Endothelial cell (in vitro differentiated cells): ENCODE measurements around the gene CLMN. TPM values are rescaled to one million over a fixed set of nuclear protein-coding genes. Genes with fewer than 3 reads are reported as not detected.

ENCODE experiments used
- DNase-seq: peaks from one replicate; pipeline ENCODE4 v3.0.0; 2021; ENCODE audit warnings: low spot score
- H3K27ac Mint-ChIP-seq: one replicate; pipeline ENCODE4 v1.8.0; 2021; ENCODE audit warnings: mixed read lengths, inconsistent platforms; ENCODE audit not compliant: unreplicated experiment
- H3K27me3 Mint-ChIP-seq: one replicate; pipeline ENCODE4 v1.8.0; 2021; ENCODE audit warnings: mild to moderate bottlenecking, moderate library complexity, mixed read lengths, inconsistent platforms; ENCODE audit not compliant: unreplicated experiment
- H3K36me3 Mint-ChIP-seq: one replicate; pipeline ENCODE4 v1.8.0; 2021; ENCODE audit warnings: mild to moderate bottlenecking, low read depth, mixed read lengths, inconsistent platforms; ENCODE audit not compliant: unreplicated experiment
- H3K4me1 Mint-ChIP-seq: one replicate; pipeline ENCODE4 v1.8.0; 2021; ENCODE audit warnings: mild to moderate bottlenecking, mixed read lengths, inconsistent platforms; ENCODE audit not compliant: unreplicated experiment
- H3K4me3 Mint-ChIP-seq: one replicate; pipeline ENCODE4 v1.8.0; 2021; ENCODE audit warnings: mild to moderate bottlenecking, mixed read lengths, inconsistent platforms; ENCODE audit not compliant: unreplicated experiment
- H3K9me3 Mint-ChIP-seq: one replicate; pipeline ENCODE4 v1.8.0; 2021; ENCODE audit warnings: mixed read lengths, inconsistent platforms; ENCODE audit not compliant: unreplicated experiment
- total RNA-seq: library from RNA; stranded (reverse); fragmentation: NEBNext Ultra II Directional; extraction: Animal tissue kit (Norgen Biotek cat#: 25700); gene quantifications from one replicate; pipeline ENCODE4 v1.2.1, GENCODE V29; 2021; ENCODE audit not compliant: unreplicated experiment
- TF ChIP-seq, protein P1 (sequence below): fragments of 200-600 bp; sonication (generic); IDR thresholded peaks from one replicate; pipeline ENCODE4 v1.5.0; 2021; ENCODE audit warnings: antibody characterized with exemption; ENCODE audit not compliant: unreplicated experiment

CLMN gene
- total RNA-seq, 1 donor from 2014 or later = 0.46 TPM

DNA sequence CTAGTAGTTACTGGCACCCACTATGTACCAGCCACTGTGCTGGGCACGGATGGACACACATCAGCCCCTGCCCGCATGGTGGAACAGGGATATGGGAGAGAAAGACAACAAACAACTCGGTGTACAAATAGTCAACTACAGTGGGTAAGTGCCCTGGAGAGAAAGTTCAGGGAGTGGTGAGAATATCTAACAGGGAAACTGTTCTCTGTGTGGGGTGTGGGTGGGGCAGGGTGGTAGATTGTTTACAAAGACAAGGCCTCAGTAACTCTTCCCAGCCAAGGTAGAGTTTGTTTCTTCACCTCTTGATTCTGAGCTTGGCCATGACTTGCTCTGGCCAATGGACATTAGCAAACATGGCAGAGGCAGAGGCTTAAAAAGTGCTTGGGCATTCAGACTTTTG is 12.9 kb upstream of the CLMN start:
- TF ChIP-seq, protein P1, sequence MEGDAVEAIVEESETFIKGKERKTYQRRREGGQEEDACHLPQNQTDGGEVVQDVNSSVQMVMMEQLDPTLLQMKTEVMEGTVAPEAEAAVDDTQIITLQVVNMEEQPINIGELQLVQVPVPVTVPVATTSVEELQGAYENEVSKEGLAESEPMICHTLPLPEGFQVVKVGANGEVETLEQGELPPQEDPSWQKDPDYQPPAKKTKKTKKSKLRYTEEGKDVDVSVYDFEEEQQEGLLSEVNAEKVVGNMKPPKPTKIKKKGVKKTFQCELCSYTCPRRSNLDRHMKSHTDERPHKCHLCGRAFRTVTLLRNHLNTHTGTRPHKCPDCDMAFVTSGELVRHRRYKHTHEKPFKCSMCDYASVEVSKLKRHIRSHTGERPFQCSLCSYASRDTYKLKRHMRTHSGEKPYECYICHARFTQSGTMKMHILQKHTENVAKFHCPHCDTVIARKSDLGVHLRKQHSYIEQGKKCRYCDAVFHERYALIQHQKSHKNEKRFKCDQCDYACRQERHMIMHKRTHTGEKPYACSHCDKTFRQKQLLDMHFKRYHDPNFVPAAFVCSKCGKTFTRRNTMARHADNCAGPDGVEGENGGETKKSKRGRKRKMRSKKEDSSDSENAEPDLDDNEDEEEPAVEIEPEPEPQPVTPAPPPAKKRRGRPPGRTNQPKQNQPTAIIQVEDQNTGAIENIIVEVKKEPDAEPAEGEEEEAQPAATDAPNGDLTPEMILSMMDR = no peak
- Mint-ChIP-seq H3K4me1 (no peaks in the 10 kb centered on the region), H3K27ac (no peak overlapping the region), H3K27me3 (peaks cover 6% of the 10 kb centered on the region), H3K36me3 (peaks cover 3% of the 10 kb centered on the region), H3K9me3 (no peaks in the 10 kb centered on the region), H3K4me3 (no peak overlapping the region)
- no peak for DNase-seq

DNA sequence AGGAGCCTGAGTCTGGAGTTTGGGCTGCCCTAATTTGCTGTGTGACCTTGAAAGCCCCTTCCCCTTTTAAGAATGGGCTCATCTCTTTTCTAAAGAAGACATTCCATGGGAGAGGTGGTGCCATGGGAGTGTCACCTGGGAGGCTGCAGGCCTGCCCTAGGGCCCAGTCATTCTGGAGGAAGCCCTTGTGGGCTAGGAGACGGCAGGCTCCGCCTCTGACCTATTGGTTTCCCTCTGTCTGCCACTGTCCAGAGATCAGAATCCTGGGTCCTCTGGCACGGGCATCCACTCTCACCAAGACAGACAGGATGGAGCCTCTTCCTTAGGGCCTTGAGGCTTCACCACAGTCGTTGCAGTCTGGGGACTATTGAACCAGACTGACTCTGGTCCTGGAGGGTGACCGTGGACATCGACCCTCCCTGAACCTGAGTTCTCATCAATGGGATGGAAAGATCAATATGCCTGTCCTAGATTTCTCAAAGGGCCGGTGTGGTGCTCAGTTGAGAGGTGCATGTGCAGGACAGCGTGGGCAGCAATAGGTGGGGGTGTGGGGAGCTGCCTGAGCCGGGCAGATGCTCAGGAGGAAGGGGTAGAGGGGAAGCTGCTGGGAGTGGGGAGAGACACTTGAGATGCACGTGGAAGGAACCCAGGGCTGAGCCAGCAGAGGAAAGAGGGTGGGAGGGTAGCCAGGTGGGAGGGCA is 12.2 kb upstream of the CLMN start:
- DNase-seq = no peak
- Mint-ChIP-seq H3K36me3 (peaks cover 3% of the 10 kb centered on the region), H3K4me1 (no peaks in the 10 kb centered on the region), H3K27me3 (peaks cover 6% of the 10 kb centered on the region), H3K27ac (no peak overlapping the region), H3K9me3 (no peaks in the 10 kb centered on the region), H3K4me3 (no peak overlapping the region)
- TF ChIP-seq, protein P1 = no peak

DNA sequence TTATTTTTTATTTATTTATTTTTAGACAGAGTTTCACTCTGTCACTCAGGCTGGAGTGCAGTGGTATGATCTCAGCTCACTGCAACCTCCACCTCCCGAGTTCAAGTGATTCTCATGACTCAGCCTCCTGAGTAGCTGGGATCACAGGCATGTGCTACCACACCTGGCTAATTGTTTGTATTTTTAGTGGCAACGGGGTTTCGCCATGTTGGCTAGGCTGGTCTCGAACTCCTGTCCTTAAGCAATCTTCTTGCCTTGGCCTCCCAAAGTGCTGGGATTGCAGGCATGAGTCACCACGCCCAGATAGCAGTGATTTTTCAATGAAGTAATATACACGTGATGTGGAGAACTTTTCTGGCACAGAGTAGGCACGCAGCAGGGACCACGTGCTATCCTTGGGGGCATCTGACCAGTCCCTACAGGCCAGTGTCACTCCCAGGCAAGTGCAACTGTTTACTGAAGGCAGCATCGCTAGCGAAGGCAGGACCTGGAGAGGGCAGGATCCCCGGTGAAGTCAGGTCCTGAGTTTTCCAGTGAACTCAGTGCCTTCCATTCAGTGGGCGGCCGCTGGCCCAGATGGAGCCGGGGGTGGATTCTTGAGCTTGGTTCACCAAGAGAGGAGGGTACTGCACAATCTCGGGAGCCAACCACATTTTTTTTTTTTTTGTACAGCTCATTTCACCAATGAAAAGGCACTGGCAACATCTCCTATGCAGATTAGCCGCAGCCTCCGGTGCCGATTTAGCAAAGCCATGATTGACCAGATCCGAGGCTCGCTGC is 11.1 kb upstream of the CLMN start:
- DNase-seq = no peak
- Mint-ChIP-seq H3K27ac (no peak overlapping the region), H3K36me3 (peaks cover 3% of the 10 kb centered on the region), H3K4me1 (no peaks in the 10 kb centered on the region), H3K27me3 (peaks cover 5% of the 10 kb centered on the region), H3K4me3 (no peak overlapping the region), H3K9me3 (no peaks in the 10 kb centered on the region)
- TF ChIP-seq, protein P1 = no peak

DNA sequence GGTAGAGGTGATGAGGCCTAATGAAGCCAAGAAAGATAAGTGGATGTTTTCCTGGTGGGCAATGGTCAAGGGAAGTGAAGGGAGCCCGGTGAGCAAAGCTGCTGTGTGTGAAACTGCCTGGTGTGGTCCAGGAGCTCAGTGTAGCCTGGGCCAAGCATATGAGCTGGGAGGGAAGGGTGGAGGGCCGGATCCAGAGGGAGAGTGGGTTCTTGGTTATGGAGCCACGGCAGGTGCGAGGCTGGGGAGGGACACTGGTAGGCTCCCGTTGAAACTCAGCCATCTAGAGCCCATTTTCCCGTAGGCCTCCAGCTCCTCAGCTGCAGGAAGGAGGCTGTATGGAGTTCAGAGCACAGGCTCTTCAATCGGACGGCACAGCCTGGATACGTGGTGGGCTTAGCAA is 10.2 kb upstream of the CLMN start:
- Mint-ChIP-seq H3K4me1 (no peaks in the 10 kb centered on the region), H3K4me3 (no peak overlapping the region), H3K27ac (no peak overlapping the region), H3K27me3 (peaks cover 5% of the 10 kb centered on the region), H3K9me3 (no peaks in the 10 kb centered on the region), H3K36me3 (peaks cover 3% of the 10 kb centered on the region)
- no peak for DNase-seq
- TF ChIP-seq, protein P1 = no peak
